Hematopoietic multipotent progenitor cell treated with erythropoietin and hydrocortisone succinate and interleukin-3 and kit ligand, for 8 days (in vitro differentiated cells): ENCODE results near the gene RBMXL3.
A peak's percentile ranks its signal among the peaks of the same experiment; 100 is the strongest.
"Not testable (repeated sequence)": the region's sequence is repeated elsewhere in the genome, so short reads cannot be mapped to it uniquely, and the experiment has no call there.

Source experiments
- DNase-seq: peaks from one replicate; pipeline ENCODE4 v3.0.0-alpha.2; 2015

Gene RBMXL3

GRCh38 chrX:115189110-115189509, at the start of gene RBMXL3:
Gene RBMXL3 (plus strand): TSS chrX:115189410. CDS start chrX:115189442, 32 bp downstream.
- DNase-seq, result no peak

- DNase-seq, result no peak
These were observed 47.2 kb upstream of the RBMXL3 start for GRCh38 chrX:115142057-115142456.

GRCh38 chrX:115147220-115147619, 42.0 kb upstream of the RBMXL3 start:
- peak; percentile 9 for DNase-seq

- DNase-seq, result no peak
These were observed 16.0 kb upstream of the RBMXL3 start for GRCh38 chrX:115173181-115173580.

- DNase-seq, result no peak
These were observed 14.7 kb upstream of the RBMXL3 start for GRCh38 chrX:115174548-115174947.

- no peak for DNase-seq
These were observed 11.3 kb upstream of the RBMXL3 start for GRCh38 chrX:115177932-115178331.

- no peak for DNase-seq
These were observed 10.7 kb upstream of the RBMXL3 start for GRCh38 chrX:115178473-115178872.

- no peak for DNase-seq
These were observed 5.2 kb upstream of the RBMXL3 start for GRCh38 chrX:115183980-115184379.

GRCh38 chrX:115189646-115190635, 731 bp downstream of the RBMXL3 start:
- no peak for DNase-seq

GRCh38 chrX:115190636-115191489, 1.7 kb downstream of the RBMXL3 start:
- no peak for DNase-seq

GRCh38 chrX:115191490-115192243, 2.5 kb downstream of the RBMXL3 start:
- DNase-seq, result no peak

- DNase-seq, result no peak
These were observed 3.1 kb downstream of the RBMXL3 start for GRCh38 chrX:115192244-115192700.

- no peak for DNase-seq
These were observed 14.8 kb downstream of the RBMXL3 start for GRCh38 chrX:115204040-115204439.

GRCh38 chrX:115209547-115209946, 20.3 kb downstream of the RBMXL3 start:
- not testable (repeated sequence) for DNase-seq

- no peak for DNase-seq
These were observed 24.9 kb downstream of the RBMXL3 start for GRCh38 chrX:115214151-115214550.

GRCh38 chrX:115214605-115215004, 25.4 kb downstream of the RBMXL3 start:
- DNase-seq, result no peak

- not testable (repeated sequence) for DNase-seq
These were observed 28.1 kb downstream of the RBMXL3 start for GRCh38 chrX:115217346-115217745.

- DNase-seq, result peak; percentile 1
These were observed 37.7 kb downstream of the RBMXL3 start for GRCh38 chrX:115226929-115227328.

- no peak for DNase-seq
These were observed 40.3 kb downstream of the RBMXL3 start for GRCh38 chrX:115229337-115230003.

GRCh38 chrX:115232933-115233496, 43.8 kb downstream of the RBMXL3 start:
- no peak for DNase-seq
